ENCODE results near the gene NATD1.

DNA sequence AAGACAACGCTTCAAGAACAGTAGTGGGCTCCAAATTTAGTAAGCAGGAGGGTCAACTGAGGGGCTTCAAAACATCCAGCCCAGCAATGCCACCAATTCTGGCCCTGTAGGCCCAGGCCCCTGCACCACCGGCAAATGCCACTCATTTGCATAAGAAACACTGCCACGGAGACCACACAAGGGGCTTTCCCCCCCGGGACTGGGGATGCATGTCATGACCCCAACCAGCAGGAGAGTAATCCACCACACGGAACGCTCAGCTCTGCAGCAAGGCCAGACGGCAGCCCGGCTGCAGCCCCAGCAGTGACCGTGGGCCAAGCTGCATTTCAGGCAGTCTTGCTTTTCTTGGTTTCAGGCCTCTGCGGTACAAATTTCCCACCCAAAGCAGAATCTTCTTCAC lies 53.4 kb downstream of the NATD1 start:
- TF ChIP-seq TAF1 (IDR thresholded peaks at IDR 0.05; ENCODE audit: borderline replicate concordance, low read depth, low read length) (no peak), CTCF (IDR thresholded peaks at IDR 0.05) (no peak), REST (IDR thresholded peaks at IDR 0.05; ENCODE audit: low read depth, low read length) (no peak), NRF1 (IDR thresholded peaks at IDR 0.05; ENCODE audit: low read depth, low read length) (no peak), SMC3 (IDR thresholded peaks at IDR 0.05; ENCODE audit: low read depth, low read length) (no peak), MXI1 (IDR thresholded peaks at IDR 0.05; ENCODE audit: low read depth, low read length) (no peak), GATA2 (CRISPR knock-in tag; IDR thresholded peaks at IDR 0.05) (no peak), YY1 (IDR thresholded peaks at IDR 0.05; ENCODE audit: low read depth) (no peak), POLR2AphosphoS5 (IDR thresholded peaks at IDR 0.05; ENCODE audit: low read depth, low read length) (no peak), TCF12 (IDR thresholded peaks at IDR 0.05) (no peak)
- TF ChIP-seq, protein P1, sequence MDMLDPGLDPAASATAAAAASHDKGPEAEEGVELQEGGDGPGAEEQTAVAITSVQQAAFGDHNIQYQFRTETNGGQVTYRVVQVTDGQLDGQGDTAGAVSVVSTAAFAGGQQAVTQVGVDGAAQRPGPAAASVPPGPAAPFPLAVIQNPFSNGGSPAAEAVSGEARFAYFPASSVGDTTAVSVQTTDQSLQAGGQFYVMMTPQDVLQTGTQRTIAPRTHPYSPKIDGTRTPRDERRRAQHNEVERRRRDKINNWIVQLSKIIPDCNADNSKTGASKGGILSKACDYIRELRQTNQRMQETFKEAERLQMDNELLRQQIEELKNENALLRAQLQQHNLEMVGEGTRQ (IDR thresholded peaks at IDR 0.05; ENCODE audit: borderline replicate concordance, low read depth, low read length) = no peak

Measured in SK-N-SH (cell line).